Amniotic epithelial cell (primary cell): Measurements from ENCODE around the gene MRC2.

ENCODE experiments used
- DNase-seq: peaks from one replicate; pipeline ENCODE4 v3.0.0-alpha.2; 2010; ENCODE audit warnings: low read depth

Gene MRC2

GRCh38 chr17:62614142-62614541 lies 13.3 kb upstream of the MRC2 start:
- peak; percentile 84 for DNase-seq

DNA sequence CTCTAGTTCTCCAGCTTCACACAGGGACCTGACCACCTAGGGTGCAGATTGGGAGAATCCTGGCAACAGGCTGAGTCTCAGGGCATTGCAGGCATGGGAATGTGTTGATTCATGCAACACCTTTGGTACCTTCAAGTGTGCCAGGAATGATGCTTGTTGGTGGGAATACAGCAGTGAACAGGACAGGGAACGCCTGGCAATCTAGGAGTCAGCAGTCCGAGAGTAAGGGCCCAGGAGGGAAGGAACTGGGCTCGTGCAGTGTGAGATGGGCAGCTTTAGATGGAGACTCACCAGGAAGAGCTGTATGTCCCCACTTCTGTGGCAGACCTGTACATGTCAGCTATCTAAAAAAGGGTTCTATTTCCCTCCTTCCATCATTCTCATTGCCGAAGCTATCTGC lies 12.0 kb upstream of the MRC2 start:
- no peak for DNase-seq

GRCh38 chr17:62616993-62617893 lies 10.2 kb upstream of the MRC2 start:
- DNase-seq = no peak

DNA sequence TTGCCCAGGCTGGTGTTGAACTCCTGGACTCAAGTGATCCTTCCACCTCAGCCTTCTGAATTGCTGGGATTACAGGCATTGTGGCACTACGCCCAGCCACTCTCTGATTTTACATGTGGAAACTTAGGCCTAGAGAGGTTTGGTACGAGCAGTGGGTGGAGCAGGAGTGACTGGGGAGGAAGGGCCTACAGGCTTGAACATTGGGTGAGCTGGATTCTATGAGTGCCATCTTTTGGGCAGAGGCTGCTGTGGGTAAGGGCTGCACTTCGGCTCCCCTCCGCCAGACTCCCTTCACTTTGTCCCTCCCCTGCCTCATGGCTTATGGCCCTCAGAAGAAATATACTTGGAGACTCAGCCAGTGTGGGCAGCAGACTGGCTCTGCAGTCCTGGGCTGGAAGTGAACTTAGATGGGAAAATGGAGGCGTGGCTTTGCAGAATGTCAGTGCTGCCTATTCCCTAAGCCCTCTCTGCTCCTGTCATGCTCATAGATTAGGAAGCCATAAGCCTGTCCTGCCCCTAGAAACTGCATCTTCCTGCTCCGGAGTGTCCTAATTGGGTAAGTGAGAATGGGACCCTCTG lies 9.5 kb upstream of the MRC2 start:
- peak; percentile 45 for DNase-seq

GRCh38 chr17:62618647-62619416 lies 8.6 kb upstream of the MRC2 start:
- DNase-seq = no peak

GRCh38 chr17:62619417-62620155 lies 7.9 kb upstream of the MRC2 start:
- DNase-seq = no peak

- DNase-seq = no peak
Observed at GRCh38 chr17:62621223-62621622, 6.2 kb upstream of the MRC2 start.

GRCh38 chr17:62625184-62625869 lies 2.1 kb upstream of the MRC2 start:
- no peak for DNase-seq

- DNase-seq = peak; percentile 90
Observed at GRCh38 chr17:62625870-62626200, 1.6 kb upstream of the MRC2 start.

- DNase-seq = peak; percentile 93
Observed at GRCh38 chr17:62626719-62627218, 701 bp upstream of the MRC2 start.

- DNase-seq = peak; percentile 79
Observed at GRCh38 chr17:62627904-62628633, 599 bp downstream of the MRC2 start.

DNA sequence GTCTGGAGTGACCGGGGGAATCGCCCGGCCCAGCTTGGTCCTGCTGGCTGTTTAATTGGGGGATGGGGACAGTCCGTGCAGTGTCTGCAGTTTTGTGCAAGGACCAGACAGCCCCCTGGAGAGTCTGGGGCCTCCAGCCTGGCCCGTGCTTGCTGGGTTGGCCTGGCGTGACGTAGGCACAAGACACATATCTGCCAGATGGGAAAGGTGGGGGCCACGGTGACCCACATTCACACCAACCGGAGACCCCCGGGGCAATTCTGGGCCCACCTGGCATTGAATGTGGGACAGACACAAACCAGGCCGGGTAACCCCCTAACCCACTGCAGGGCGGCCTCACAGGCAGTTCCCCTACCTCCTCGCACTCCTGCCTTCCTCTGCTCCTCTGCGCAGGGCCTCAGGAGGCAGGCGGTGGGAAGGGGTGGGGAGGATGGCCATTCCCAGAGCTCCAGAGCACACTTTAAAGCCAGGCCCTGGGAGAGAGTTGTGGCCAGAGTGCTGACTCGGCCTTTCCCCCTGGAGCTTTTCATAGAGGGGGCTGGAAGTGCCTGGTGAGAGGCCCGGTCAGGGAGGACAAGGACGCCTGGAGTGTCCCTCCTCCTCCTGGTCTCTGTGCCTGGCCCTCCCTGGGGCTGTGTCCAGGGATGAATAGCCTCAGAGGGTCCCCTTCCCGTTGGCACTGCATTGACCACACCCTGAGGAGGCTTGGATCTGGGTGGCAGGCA lies 1.5 kb downstream of the MRC2 start:
- peak; percentile 37 for DNase-seq

DNA sequence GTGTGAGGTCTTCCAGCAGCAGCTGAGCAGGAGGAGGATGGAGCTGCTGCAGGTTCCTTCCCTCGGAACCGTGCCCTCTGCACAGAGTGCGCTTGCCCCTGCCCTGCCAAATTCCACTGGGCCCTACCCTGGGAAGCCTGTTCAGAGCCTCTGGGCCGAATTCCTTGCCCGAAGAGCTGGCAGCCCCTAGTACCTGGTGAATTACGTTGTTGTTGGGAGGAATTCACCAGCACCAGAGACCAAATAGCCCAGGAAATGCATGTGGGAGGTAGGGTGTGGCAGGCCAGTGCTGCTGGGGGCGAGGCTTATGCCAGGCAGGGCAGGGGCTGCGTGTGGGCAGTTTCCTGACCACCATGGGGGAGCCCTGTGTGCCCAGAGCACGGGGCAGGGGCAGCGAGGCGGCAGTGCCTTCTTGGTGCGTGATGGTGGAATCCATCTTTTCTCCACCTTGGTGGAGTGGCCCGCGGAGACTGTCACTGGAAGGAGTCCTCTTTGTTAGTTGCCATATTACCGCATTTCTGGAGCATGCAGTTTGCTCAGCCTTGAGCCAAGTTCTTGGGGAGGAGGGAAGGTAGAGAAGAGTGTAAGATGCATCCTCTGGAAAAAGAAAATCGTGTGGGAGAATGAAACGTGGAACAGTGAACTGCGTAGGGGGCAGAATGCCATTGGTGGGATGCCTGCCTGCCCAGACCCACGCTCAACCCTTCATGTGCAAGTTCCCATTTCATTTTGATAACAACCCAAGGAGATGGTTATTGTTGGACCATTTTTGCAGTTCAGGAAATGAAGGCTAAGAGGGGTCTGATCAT lies 2.3 kb downstream of the MRC2 start:
- DNase-seq = no peak

- DNase-seq = peak; percentile 48
Observed at GRCh38 chr17:62630365-62631085, 3.1 kb downstream of the MRC2 start.

DNA sequence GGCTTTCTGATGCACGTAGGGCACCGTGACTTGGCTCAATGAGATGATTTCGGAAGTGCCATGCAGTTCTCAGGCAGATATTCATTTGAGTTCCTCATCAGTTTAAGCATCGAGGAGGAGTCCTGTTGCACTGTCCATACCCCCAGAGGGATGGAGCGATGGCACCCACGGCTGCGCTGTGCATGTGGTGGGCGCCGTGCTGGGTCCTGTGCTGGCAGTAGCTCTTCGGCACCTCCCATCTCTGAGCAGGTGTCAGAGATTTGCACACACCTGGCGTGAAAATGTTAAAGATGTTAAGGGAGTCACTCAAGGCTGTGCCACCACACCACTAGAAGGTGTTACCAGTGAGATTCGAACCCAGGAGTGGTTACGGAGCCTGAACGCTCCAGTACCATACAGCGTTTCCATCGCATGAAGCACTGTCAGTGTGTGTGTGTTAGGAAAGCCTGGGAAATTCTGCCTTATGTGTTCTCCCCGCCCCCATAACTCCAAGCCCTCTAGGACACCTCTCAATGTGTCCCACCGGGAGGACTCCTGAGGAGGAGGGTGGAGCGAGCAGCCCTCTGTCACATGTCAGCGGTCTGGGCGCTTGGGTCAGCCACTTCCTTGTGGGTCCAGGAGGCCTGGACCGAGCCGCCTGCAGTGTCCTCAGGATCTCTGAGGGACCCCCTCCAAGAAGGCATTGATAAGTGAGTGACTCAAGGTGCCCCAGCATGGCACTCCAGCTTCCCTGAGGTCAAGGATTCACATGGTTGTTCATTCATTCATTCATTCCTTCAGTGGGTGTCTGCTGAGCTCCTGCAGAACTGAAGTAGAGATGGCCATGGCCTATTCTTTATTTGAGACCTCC lies 3.8 kb downstream of the MRC2 start:
- no peak for DNase-seq

GRCh38 chr17:62631936-62632924 lies 4.8 kb downstream of the MRC2 start:
- DNase-seq = no peak
